IMR-90 (cell line): ENCODE measurements around the gene BRCA1. TPM values are rescaled to one million over a fixed set of nuclear protein-coding genes. Genes with fewer than 3 reads are reported as not detected.

Experiments used
- ATAC-seq: fragments of 200-7000 bp; cut with Tn5 transposase; 2 replicates; pipeline ENCODE4 v1.9.1; 2020; ENCODE audit warnings: low read depth, mild to moderate bottlenecking, moderate library complexity
- BruUV-seq: library from RNA; stranded (reverse); fragments of 400-500 nt; replicated peaks from 2 replicates; lab custom pipeline; 2021; lab: Mats Ljungman, UMichigan
- CTCF ChIA-PET: fragments of 300-600 bp; formaldehyde crosslinking; extraction: SDS; loops from one replicate; lab custom pipeline; 2021; ENCODE audit warnings: antibody characterized with exemption; lab: Yijun Ruan, JAX
- POLR2A ChIA-PET: fragments of 300-600 bp; sonication (Branson Sonifier 250); formaldehyde crosslinking; loops from one replicate; lab custom pipeline; 2022; ENCODE audit warnings: antibody characterized with exemption; ENCODE audit not compliant: unreplicated experiment; lab: Charles Lee
- DNase-seq: peaks from one replicate; pipeline ENCODE4 v3.0.0; 2013
- H2AFZ ChIP-seq: replicated peaks from 2 replicates; pipeline ENCODE3; 2013; ENCODE audit warnings: low read length, mild to moderate bottlenecking; ENCODE audit not compliant: poor library complexity
- H2AK5ac ChIP-seq: 2 replicates; pipeline ENCODE4 v1.6.1; 2013; ENCODE audit warnings: low read depth, low read length, inconsistent platforms
- H2AK9ac ChIP-seq: replicated peaks from 2 replicates; pipeline ENCODE3; 2013; ENCODE audit warnings: mild to moderate bottlenecking, low read depth, low read length, moderate library complexity; ENCODE audit not compliant: poor library complexity
- H2BK120ac ChIP-seq: 2 replicates; pipeline ENCODE4 v1.6.1; 2013; ENCODE audit warnings: low read depth, low read length, inconsistent platforms
- H2BK15ac ChIP-seq: 3 replicates; pipeline ENCODE4 v1.6.1; 2013; ENCODE audit warnings: low read depth, low read length, inconsistent platforms
- H2BK20ac ChIP-seq: 2 replicates; pipeline ENCODE4 v1.6.1; 2013; ENCODE audit warnings: low read depth, mild to moderate bottlenecking, inconsistent platforms, low read length, moderate library complexity
- H2BK5ac ChIP-seq: 2 replicates; pipeline ENCODE4 v1.6.1; 2013; ENCODE audit warnings: mild to moderate bottlenecking, low read depth, low read length, inconsistent platforms; ENCODE audit not compliant: poor library complexity, severe bottlenecking
- H3K14ac ChIP-seq: replicated peaks from 2 replicates; pipeline ENCODE4 v1.6.1; 2013; ENCODE audit warnings: low read depth, low read length, inconsistent platforms
- H3K18ac ChIP-seq: 2 replicates; pipeline ENCODE4 v1.6.1; 2013; ENCODE audit warnings: low read depth, low read length, control low read depth
- H3K23ac ChIP-seq: 2 replicates; pipeline ENCODE4 v1.6.1; 2013; ENCODE audit warnings: low read depth, low read length, inconsistent platforms
- H3K27ac ChIP-seq: 2 replicates; pipeline ENCODE4 v1.5.1; 2013; ENCODE audit warnings: mild to moderate bottlenecking, control low read depth, low read length; ENCODE audit not compliant: insufficient read depth
- H3K27me3 ChIP-seq: 2 replicates; pipeline ENCODE4 v1.6.1; 2013; ENCODE audit warnings: low read length; ENCODE audit not compliant: control insufficient read depth, insufficient read depth
- H3K36me3 ChIP-seq: 2 replicates; pipeline ENCODE4 v1.6.1; 2013; ENCODE audit warnings: low read length, mixed read lengths; ENCODE audit not compliant: control insufficient read depth, insufficient read depth
- H3K4ac ChIP-seq: 2 replicates; pipeline ENCODE4 v1.6.1; 2013; ENCODE audit warnings: low read depth, low read length, inconsistent platforms
- H3K4me1 ChIP-seq: 2 replicates; pipeline ENCODE4 v1.6.1; 2013; ENCODE audit warnings: low read length, mixed read lengths; ENCODE audit not compliant: control insufficient read depth, insufficient read depth
- H3K4me2 ChIP-seq: 2 replicates; pipeline ENCODE4 v1.6.1; 2013; ENCODE audit warnings: low read depth, mild to moderate bottlenecking, control low read depth, low read length, moderate library complexity
- H3K4me3 ChIP-seq: 2 replicates; pipeline ENCODE4 v1.5.1; 2013; ENCODE audit warnings: low read depth, mild to moderate bottlenecking, control low read depth, low read length, moderate library complexity; ENCODE audit not compliant: insufficient read depth
- H3K56ac ChIP-seq: 2 replicates; pipeline ENCODE4 v1.6.1; 2013; ENCODE audit warnings: low read length, inconsistent platforms; ENCODE audit not compliant: insufficient read depth; ENCODE audit errors: extremely low read depth
- H3K79me1 ChIP-seq, 2 experiments: 2 replicates each; pipeline ENCODE4 v1.6.1; 2013; ENCODE audit warnings: low read length in 2 of 2, inconsistent platforms in 1 of 2, low read depth in 1 of 2
- H3K9ac ChIP-seq: 2 replicates; pipeline ENCODE4 v1.6.1; 2013; ENCODE audit warnings: low read depth, low read length, control low read depth
- H3K9me1 ChIP-seq: 2 replicates; pipeline ENCODE4 v1.6.1; 2013; ENCODE audit warnings: low read length, inconsistent platforms; ENCODE audit not compliant: insufficient read depth
- H3K9me3 ChIP-seq: 2 replicates; pipeline ENCODE4 v1.6.1; 2013; ENCODE audit warnings: low read length; ENCODE audit not compliant: control insufficient read depth, insufficient read depth
- H4K20me1 ChIP-seq: 2 replicates; pipeline ENCODE4 v1.6.1; 2013; ENCODE audit warnings: low read length, inconsistent platforms; ENCODE audit not compliant: insufficient read depth
- H4K5ac ChIP-seq: 2 replicates; pipeline ENCODE4 v1.6.1; 2013; ENCODE audit warnings: mild to moderate bottlenecking, low read depth, low read length, control low read depth
- H4K8ac ChIP-seq, 2 experiments: 2 replicates each; pipeline ENCODE4 v1.6.1; 2013; ENCODE audit warnings: low read depth in 2 of 2, low read length in 2 of 2, control low read depth in 1 of 2, inconsistent platforms in 1 of 2
- H4K91ac ChIP-seq: 2 replicates; pipeline ENCODE4 v1.6.1; 2013; ENCODE audit warnings: low read depth, low read length, inconsistent platforms; ENCODE audit not compliant: insufficient read depth
- BHLHE40 ChIP-seq: fragments of 150-350 bp; IDR thresholded peaks from 2 replicates; pipeline ENCODE4 v1.6.1; 2016; ENCODE audit warnings: mild to moderate bottlenecking, low read depth, low read length
- CEBPB ChIP-seq: IDR thresholded peaks from 2 replicates; pipeline ENCODE4 v1.6.1; 2012; ENCODE audit warnings: low read depth, low read length, improper control_type of control experiment
- CHD1 ChIP-seq: IDR thresholded peaks from 2 replicates; pipeline ENCODE4 v1.6.1; 2012; ENCODE audit warnings: low read depth, low read length, improper control_type of control experiment
- CTCF ChIP-seq: conservative IDR thresholded peaks from 2 replicates; pipeline ENCODE4 v1.5.1; 2012; ENCODE audit warnings: mild to moderate bottlenecking, low read depth, low read length, improper control_type of control experiment
- ELK1 ChIP-seq: fragments of 150-350 bp; IDR thresholded peaks from 2 replicates; pipeline ENCODE4 v1.6.1; 2016; ENCODE audit warnings: low read depth, mild to moderate bottlenecking, low read length, moderate library complexity, borderline replicate concordance
- FOS ChIP-seq: fragments of 150-350 bp; IDR thresholded peaks from 2 replicates; pipeline ENCODE4 v1.6.1; 2016; ENCODE audit warnings: low read depth, low read length
- MAFK ChIP-seq: IDR thresholded peaks from 2 replicates; pipeline ENCODE4 v1.6.1; 2012; ENCODE audit warnings: low read depth, low read length, improper control_type of control experiment
- MAZ ChIP-seq: IDR thresholded peaks from 2 replicates; pipeline ENCODE4 v1.6.1; 2012; ENCODE audit warnings: low read depth, mild to moderate bottlenecking, low read length, improper control_type of control experiment, moderate library complexity, borderline replicate concordance
- MXI1 ChIP-seq: IDR thresholded peaks from 2 replicates; pipeline ENCODE4 v1.6.1; 2012; ENCODE audit warnings: low read depth, mild to moderate bottlenecking, low read length, moderate library complexity, borderline replicate concordance
- NFE2L2 ChIP-seq: fragments of 150-350 bp; IDR thresholded peaks from 2 replicates; pipeline ENCODE4 v1.6.1; 2016; ENCODE audit warnings: low read depth, mild to moderate bottlenecking, low read length
- POLR2A ChIP-seq: IDR thresholded peaks from 2 replicates; pipeline ENCODE4 v1.6.1; 2012; ENCODE audit warnings: mild to moderate bottlenecking, low read depth, low read length
- RAD21 ChIP-seq: IDR thresholded peaks from 2 replicates; pipeline ENCODE4 v1.6.1; 2012; ENCODE audit warnings: low read length, improper control_type of control experiment
- RCOR1 ChIP-seq: IDR thresholded peaks from 2 replicates; pipeline ENCODE4 v1.6.1; 2012; ENCODE audit warnings: mild to moderate bottlenecking, low read length, improper control_type of control experiment; ENCODE audit not compliant: insufficient replicate concordance
- RFX5 ChIP-seq: IDR thresholded peaks from 2 replicates; pipeline ENCODE4 v1.8.0; 2012; ENCODE audit warnings: low read depth, mild to moderate bottlenecking, low read length, moderate library complexity
- SMC3 ChIP-seq: fragments of 150-350 bp; IDR thresholded peaks from 2 replicates; pipeline ENCODE4 v1.6.1; 2016; ENCODE audit warnings: low read depth, mild to moderate bottlenecking, antibody characterized with exemption, low read length, moderate library complexity
- USF2 ChIP-seq: fragments of 150-350 bp; IDR thresholded peaks from 2 replicates; pipeline ENCODE4 v1.6.1; 2017; ENCODE audit warnings: mild to moderate bottlenecking, antibody characterized with exemption, low read length, low read depth
- WGBS, 2 experiments: methylation state at CpG; one replicate each; pipeline versions ENCODE4 v1.1.5 to v1.1.7; 2013; ENCODE audit warnings: missing lambda C conversion rate in 2 of 2; ENCODE audit not compliant: insufficient read length in 1 of 2; ENCODE audit errors: extremely low coverage in 2 of 2; 5-methylcytosine and 5-hydroxymethylcytosine counted together
- dilution Hi-C: fragments of 300-500 bp; cut with HindIII; formaldehyde crosslinking; loops from one replicate; pipeline ENCODE4 v1.14.3; 2018; ENCODE audit warnings: low sequenced_read_pairs; ENCODE audit not compliant: unreplicated experiment
- in situ Hi-C: fragments of 300-500 bp; cut with MboI; formaldehyde crosslinking; loops from 3 replicates; pipeline ENCODE4 v1.14.3; 2019; ENCODE audit warnings: low sequenced_read_pairs, inconsistent platforms, mixed read lengths
- intact Hi-C: fragments of 100-400 bp; cut with micrococcal nuclease; formaldehyde crosslinking; loops from 2 replicates; pipeline ENCODE4 v1.10.0; 2022
- polyA plus RNA-seq, 3 experiments: library from polyadenylated mRNA; depleted of rRNA; stranded (reverse); fragments of >200 nt; gene quantifications; 2 replicates each; pipeline ENCODE4 v1.2.3, GENCODE V29; 2012; ENCODE audit warnings: low replicate concordance in 1 of 3
- total RNA-seq: library from RNA; depleted of rRNA; stranded (reverse); fragments of >200 nt; gene quantifications from 2 replicates; pipeline ENCODE4 v1.2.3, GENCODE V29; 2012

Gene BRCA1
- total and polyA plus RNA-seq, 2 of the 4 experiments (the other 2 are of a cell fraction) = 8.3 to 17.7 TPM

- Histone ChIP-seq H3K4ac (no peak overlapping the region), H3K4me1 (no peaks in the 10 kb centered on the region), H3K27me3 (no peaks in the 10 kb centered on the region), H3K9me1 (no peaks in the 10 kb centered on the region), H2AK5ac (no peak overlapping the region), H2BK20ac (no peak overlapping the region), H2AK9ac (no peak overlapping the region), H3K9ac (no peak overlapping the region), H3K36me3 (no peaks in the 10 kb centered on the region; the same call in 1 of the 2 replicates), H4K20me1 (no peaks in the 10 kb centered on the region), H3K14ac (no peak overlapping the region), H3K79me1 (no peaks in the 10 kb centered on the region), H3K23ac (no peak overlapping the region), H3K9me3 (no peaks in the 10 kb centered on the region), H2AFZ (no peak overlapping the region), H4K91ac (no peak overlapping the region), H3K27ac (no peak overlapping the region), H3K56ac (no peak overlapping the region), H2BK120ac (no peak overlapping the region), H3K4me3 (no peak overlapping the region), H4K5ac (no peak overlapping the region), H2BK15ac (no peak overlapping the region), H3K4me2 (no peak overlapping the region), H4K8ac (no peak overlapping the region), H3K18ac (no peak overlapping the region), H2BK5ac (no peak overlapping the region)
- BruUV-seq = no TSS peak
- WGBS, 2 experiments = no CpG with 5 or more reads among the region's 1 CpG
- ATAC-seq = no peak
- dilution Hi-C loops = no loop called here
- DNase-seq = no peak
- ChIA-PET CTCF (no interaction called here), POLR2A (no interaction called here)
- TF ChIP-seq RCOR1 (no peak), POLR2A (no peak), SMC3 (no peak), ELK1 (no peak), CHD1 (no peak), FOS (no peak), NFE2L2 (no peak), MAFK (no peak), MAZ (no peak), RFX5 (no peak), CEBPB (no peak), RAD21 (no peak), CTCF (no peak), BHLHE40 (no peak), MXI1 (no peak), USF2 (no peak)
- in situ Hi-C loops = loop anchor here (25.0 kb wide), 1 partner anchor 90 kb away; the partner anchor contains the start of gene AARSD1
- intact Hi-C loops = no loop called here
Measured at GRCh38 chr17:43051969-43052368, 73.2 kb downstream of the BRCA1 start.
